Astrocyte of the hippocampus (primary cell): ENCODE results near the gene AAMP.
"Not testable (repeated sequence)": the region's sequence is repeated elsewhere in the genome, so short reads cannot be mapped to it uniquely, and the experiment has no call there.

Experiments
- DNase-seq: peaks from one replicate; pipeline ENCODE4 v3.0.0; 2011; ENCODE audit warnings: low read depth, low spot score

Gene AAMP

GRCh38 chr2:218269900-218270720 is at the start of gene AAMP, which contains the start of gene PNKD:
Gene AAMP (minus strand): TSS chr2:218270137. CDS start chr2:218270086, 51 bp downstream.
Gene PNKD (plus strand): TSS chr2:218270519. CDS start chr2:218270536, 17 bp downstream.
- peak; percentile 100 for DNase-seq

GRCh38 chr2:218318241-218318640 is 48.3 kb upstream of the AAMP start:
- no peak for DNase-seq

DNA sequence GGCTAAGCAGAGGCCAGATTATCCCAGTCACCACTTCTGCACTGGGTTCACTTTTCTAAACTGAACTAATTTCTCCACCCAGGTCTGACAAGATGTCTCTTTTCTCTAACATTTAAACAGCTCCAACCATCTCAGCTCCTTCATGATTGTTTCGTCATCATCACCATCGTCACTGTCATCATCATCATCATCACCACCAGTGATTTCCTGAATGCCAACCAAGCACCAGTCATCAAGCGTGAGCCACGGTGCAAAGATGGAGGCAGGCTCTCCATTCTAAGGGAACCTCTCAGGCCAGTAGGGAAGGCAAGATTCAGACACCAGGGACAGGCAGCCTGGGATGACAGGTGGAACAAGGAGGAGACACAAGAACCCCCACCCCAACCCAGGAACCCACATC is 47.9 kb upstream of the AAMP start:
- no peak for DNase-seq

DNA sequence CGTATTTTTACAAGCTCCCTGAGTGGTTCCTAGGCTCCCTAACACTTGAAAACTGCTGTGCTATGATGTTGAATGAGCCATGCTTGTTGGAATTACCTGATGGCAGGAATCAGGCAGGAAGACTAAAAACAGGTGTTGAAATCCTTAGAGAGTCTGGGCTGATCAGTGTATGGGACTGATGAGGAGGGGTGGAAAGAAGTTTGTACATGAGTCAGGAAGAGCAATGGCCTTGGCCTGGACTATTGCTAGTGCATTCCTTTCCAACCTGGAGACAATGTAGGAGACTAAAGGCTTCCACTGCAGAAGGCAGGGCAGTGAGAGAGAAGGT is 47.3 kb upstream of the AAMP start:
- DNase-seq, result no peak

DNA sequence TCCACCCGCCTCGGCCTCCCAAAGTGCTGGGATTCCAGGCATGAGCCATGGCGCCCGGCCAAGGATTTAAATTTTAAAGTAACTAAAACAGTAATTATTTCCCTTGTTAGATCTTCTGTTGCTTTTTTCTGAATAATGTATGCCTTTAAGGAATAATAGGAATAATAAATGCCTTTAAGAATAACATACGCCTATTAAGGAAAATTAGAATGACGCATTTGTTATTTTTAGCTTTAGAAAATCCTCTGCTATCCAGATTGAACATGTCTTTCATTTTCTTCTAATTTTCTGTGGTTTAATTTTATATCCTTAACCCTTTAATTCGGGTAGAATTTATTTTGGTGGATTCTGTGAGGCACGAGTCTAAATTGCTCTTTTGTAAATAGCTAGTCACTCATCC is 45.5 kb upstream of the AAMP start:
- DNase-seq, result no peak

- DNase-seq, result not testable (repeated sequence)
Measured at GRCh38 chr2:218314764-218315163, 44.8 kb upstream of the AAMP start.

- DNase-seq, result no peak
Measured at GRCh38 chr2:218313356-218313755, 43.4 kb upstream of the AAMP start.

DNA sequence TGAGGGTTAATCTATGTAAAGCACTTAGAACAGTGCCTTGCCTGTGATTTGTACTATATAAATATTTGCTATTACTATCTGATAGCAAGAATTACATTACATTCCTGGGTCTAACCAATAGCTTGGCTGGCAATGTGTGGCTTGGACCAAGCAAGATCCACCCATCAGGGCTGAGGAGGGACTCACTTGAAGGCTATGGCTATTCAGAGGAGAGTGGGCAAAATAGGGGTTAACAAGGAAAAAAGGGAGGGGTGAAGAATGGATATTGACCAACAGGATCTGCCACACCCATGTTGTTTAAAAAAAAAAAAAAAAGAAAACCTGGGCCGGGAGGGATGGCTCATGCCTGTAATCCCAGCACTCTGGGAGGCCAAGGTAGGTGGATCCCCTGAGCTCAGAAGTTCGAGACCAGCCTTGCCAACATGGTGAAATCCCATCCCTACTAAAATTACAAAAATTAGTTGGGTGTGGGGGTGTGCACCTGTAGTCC is 42.4 kb upstream of the AAMP start:
- no peak for DNase-seq

DNA sequence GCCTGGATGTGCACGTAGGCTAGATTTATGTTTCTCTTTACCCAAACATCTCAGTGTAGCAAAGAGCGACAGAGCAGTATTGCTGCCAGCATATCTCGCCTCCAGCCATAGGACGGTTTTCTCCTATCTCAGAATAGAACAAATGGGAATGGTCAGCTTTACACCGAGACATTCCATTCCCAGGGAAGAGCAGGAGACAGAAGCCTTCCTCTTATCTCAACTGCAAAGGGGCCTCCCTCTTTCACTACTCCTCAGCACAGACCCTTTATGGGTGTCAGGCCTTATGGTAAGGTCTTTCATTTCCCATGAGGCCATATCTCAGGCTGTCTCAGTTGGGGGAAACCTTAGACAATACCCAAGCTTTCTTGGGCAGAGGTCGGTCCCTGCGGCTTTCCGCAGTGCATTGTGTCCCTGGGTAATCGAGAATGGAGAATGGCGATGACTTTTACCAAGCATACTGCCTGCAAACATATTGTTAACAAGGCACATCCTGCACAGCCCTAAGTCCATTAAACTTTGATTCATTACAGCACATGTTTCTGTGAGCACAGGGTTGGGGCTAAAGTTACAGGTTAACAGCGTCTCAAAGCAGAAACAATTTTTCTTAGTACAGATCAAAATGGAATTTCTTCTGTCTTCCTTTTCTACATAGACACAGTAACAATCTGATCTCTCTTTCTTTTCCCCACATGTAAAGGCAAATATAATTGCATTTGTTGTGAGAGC is 41.8 kb upstream of the AAMP start:
- DNase-seq, result not testable (repeated sequence)

DNA sequence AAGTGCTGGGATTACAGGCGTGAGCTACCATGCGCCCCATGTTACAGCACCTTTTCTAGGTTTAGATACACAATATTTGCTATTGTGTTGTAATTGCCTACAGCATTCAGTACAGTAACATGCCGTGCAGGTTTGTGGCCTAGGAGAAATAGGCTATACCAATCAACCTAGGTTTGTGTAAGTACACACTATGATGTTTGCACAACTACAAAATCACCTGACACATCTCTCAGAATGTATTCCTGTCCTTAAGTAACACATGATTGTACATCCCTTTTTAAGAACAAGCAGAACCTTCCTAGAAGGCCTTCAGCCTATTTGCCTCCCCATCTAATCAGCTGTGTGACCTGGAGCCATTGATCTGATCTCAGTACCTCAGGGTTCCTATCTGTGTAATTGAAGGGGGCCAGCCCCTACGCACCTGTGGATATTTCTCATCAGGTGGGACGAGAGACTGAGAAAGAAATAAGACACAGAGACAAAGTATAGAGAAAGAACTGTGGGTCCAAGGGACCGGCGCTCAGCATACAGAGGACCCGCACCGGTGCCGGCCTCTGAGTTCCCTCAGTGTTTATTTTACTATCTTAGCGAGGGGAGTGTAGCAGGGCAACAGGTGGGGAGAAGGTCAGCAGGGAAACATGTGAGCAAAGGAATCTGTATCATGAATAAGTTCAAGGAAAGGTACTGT is 41.1 kb upstream of the AAMP start:
- no peak for DNase-seq

DNA sequence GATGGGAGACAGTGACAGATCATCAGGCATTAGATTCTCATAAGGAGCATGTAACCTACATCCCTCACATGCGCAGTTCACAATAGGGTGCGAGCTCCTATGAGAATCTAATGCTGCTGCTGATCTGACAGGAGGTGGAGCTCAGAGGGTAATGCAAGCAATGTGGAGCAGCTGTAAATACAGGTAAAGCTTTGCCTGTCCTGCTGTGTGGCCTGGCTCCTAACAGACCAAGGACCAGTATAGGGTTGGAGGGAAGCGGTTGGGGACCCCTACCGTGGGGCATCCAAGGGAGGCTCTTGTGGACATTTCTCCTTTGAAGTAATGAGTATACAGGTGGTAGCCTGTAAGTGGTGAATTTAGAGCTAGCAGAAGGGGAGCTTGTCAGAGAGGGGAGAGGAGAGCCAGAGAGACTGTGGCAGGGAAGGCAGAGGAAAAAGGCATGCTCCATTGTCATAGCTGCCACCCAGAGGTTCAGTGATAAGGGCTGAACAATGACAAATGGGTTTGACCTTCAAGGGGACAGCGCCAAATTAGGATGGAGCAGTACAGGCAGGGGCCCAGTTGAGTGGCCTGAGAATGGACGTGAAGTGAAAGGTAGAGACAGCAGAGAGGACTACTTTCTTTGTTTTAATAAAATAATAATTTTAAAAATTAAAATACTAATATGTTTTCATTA is 37.6 kb upstream of the AAMP start:
- no peak for DNase-seq

DNA sequence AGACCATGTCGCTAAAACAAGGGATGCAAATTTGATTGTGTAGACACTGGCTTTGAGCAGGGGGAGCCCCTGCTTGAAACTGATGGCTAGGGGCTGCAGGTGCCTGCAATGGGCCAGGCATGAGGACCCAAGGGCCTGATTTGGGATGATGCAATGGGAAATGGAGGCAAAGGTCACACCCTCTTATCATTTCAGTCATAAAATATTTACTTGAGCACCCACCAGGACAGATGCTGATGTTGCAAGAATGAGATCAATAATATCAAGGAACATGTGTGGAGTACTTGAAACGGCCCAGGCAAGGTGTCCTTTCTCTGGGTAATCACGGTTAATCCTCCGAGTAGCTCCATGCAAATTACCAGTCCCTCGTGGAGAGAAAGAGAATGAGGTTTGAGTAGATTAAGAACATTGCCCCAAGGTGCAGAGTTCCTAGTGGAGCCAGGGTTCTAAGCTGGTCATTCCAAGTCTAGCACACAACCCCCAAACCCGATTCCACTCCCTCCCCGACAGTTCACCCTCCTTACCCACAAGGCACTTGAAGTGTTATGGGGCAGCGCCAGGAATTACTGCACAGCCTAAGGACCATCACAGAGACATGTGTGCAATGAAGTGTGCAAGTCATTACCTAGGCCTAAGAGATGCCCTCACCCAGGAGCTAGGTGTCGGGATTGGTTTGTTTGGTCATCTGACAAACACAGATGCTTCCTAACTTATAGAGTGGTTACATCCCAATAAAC is 36.4 kb upstream of the AAMP start:
- no peak for DNase-seq

GRCh38 chr2:218305383-218305782 is 35.4 kb upstream of the AAMP start:
- no peak for DNase-seq

GRCh38 chr2:218301176-218301819 is 31.4 kb upstream of the AAMP start:
- peak; percentile 90 for DNase-seq

- DNase-seq, result no peak
Measured at GRCh38 chr2:218300141-218300540, 30.2 kb upstream of the AAMP start.

- DNase-seq, result no peak
Measured at GRCh38 chr2:218298314-218298875, 28.5 kb upstream of the AAMP start.

- no peak for DNase-seq
Measured at GRCh38 chr2:218296847-218297246, 26.9 kb upstream of the AAMP start.

GRCh38 chr2:218296200-218296599 is 26.3 kb upstream of the AAMP start:
- DNase-seq, result no peak

DNA sequence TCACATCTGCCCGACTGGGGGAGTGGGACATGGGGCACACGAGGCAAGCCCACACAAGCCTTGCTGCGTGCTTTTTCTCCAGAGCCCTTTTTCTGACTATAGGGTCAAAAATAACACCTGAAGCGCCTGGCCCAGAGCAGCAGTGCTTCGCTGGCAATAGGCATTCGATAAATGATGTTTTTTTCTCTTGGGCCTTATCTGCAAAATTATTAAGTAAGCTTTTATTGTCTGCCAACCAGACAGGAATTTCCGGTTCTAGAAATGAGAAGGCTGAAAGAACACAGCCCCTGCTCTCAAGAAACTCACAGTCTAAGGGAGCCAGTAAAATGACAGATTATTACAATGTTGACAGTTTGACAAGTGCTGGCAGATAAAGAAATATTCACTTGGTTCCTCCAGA is 25.1 kb upstream of the AAMP start:
- DNase-seq, result no peak

- no peak for DNase-seq
Measured at GRCh38 chr2:218294430-218295022, 24.6 kb upstream of the AAMP start.
